Upper lobe of right lung (tissue), 1 donor: Measurements from ENCODE around the gene KCTD10. TPM values are rescaled to one million over a fixed set of nuclear protein-coding genes. Genes with fewer than 3 reads are reported as not detected.

ENCODE experiments used
- ATAC-seq: fragments of 200-7000 bp; cut with Tn5 transposase; one replicate; pipeline ENCODE4 v1.9.1; 2020; ENCODE audit warnings: mild to moderate bottlenecking, moderate library complexity
- DNase-seq: peaks from one replicate; pipeline ENCODE4 v3.0.0-alpha.2; 2020
- H3K27ac ChIP-seq: fragments of 200-600 bp; one replicate; pipeline ENCODE4 v1.8.0; 2022
- H3K27me3 ChIP-seq: fragments of 200-600 bp; one replicate; pipeline ENCODE4 v1.8.0; 2022; ENCODE audit warnings: mild to moderate bottlenecking
- H3K36me3 ChIP-seq: fragments of 200-600 bp; one replicate; pipeline ENCODE4 v1.8.0; 2022
- H3K4me1 ChIP-seq: fragments of 200-600 bp; one replicate; pipeline ENCODE4 v1.8.0; 2022
- H3K4me3 ChIP-seq: fragments of 200-600 bp; one replicate; pipeline ENCODE4 v1.8.0; 2022; ENCODE audit warnings: mild to moderate bottlenecking
- H3K9me3 ChIP-seq: fragments of 200-600 bp; one replicate; pipeline ENCODE4 v1.8.0; 2022
- intact Hi-C: fragments of 100-400 bp; cut with DNase I; formaldehyde crosslinking; loops from one replicate; pipeline ENCODE4 v1.11.0; 2022
- total RNA-seq: library from RNA; stranded (reverse); fragmentation: NEBNext Ultra II Directional; extraction: Animal tissue kit (Norgen Biotek cat#: 25700); gene quantifications from one replicate; pipeline ENCODE4 v1.2.1, GENCODE V29; 2021
- TF ChIP-seq, protein P1 (sequence below): fragments of 200-600 bp; IDR thresholded peaks from one replicate; pipeline ENCODE4 v1.8.0; 2022; ENCODE audit warnings: antibody characterized with exemption
- donor health status: DM: no; HTN: yes; CAD: no; lungs with severe emphysema.

Gene KCTD10
- total RNA-seq, 1 donor from 2014 or later = 66.8 TPM

DNA sequence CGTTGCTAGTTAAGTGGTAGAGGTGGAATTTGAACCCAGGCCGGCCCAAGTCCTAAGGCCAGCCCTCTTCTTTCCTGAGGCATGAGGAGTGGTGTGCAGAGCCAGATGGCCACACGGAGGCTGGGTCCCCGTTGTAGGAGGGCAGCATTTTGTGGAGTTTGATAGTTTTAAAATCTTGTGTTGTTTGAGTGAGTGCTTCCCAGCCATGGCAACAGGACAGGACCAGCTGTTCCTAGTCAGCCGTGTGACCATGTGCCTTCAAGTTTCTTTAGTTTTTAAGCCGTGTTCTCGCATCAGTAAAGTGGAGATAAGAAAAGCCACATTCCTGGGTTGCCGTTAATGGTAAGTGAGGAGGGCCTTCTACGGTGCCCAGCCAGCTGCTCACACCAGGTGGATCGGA lies 44.7 kb upstream of the KCTD10 start:
- Histone ChIP-seq H3K27me3 (no peaks in the 10 kb centered on the region), H3K4me1 (no peaks in the 10 kb centered on the region), H3K4me3 (no peak overlapping the region), H3K36me3 (peaks cover 97% of the 10 kb centered on the region), H3K9me3 (no peaks in the 10 kb centered on the region), H3K27ac (no peak overlapping the region)
- TF ChIP-seq, protein P1, sequence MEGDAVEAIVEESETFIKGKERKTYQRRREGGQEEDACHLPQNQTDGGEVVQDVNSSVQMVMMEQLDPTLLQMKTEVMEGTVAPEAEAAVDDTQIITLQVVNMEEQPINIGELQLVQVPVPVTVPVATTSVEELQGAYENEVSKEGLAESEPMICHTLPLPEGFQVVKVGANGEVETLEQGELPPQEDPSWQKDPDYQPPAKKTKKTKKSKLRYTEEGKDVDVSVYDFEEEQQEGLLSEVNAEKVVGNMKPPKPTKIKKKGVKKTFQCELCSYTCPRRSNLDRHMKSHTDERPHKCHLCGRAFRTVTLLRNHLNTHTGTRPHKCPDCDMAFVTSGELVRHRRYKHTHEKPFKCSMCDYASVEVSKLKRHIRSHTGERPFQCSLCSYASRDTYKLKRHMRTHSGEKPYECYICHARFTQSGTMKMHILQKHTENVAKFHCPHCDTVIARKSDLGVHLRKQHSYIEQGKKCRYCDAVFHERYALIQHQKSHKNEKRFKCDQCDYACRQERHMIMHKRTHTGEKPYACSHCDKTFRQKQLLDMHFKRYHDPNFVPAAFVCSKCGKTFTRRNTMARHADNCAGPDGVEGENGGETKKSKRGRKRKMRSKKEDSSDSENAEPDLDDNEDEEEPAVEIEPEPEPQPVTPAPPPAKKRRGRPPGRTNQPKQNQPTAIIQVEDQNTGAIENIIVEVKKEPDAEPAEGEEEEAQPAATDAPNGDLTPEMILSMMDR = no peak
- DNase-seq (no peak), ATAC-seq (no peak)
- intact Hi-C loops = no loop called here

DNA sequence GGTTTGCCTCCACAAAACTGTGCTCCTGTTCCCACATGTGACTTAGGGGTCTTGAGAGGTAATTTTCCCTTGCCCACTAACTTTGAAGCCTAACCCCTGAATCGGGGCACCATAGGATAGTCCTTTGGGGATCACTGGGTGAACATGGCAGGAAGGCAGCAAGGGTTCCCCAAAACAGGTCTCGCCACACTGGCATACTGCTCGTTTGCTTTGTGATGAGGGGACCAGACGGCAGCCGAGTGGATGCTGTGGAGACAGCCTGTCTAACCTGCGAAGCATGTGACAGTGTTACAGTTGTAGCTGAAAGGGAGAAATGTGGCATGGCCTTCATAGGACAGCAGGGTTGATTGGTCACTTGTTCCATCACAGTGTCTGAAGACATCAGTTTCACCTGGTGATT lies 42.7 kb upstream of the KCTD10 start:
- H3K4me1 ChIP-seq = no peaks in the 10 kb centered on the region
- H3K27me3 ChIP-seq = no peaks in the 10 kb centered on the region
- no peak for DNase-seq
- ATAC-seq = no peak
- H3K4me3 ChIP-seq = no peak overlapping the region
- no peaks in the 10 kb centered on the region for H3K9me3 ChIP-seq
- H3K36me3 ChIP-seq = peaks cover 95% of the 10 kb centered on the region
- intact Hi-C loops = no loop called here
- H3K27ac ChIP-seq = no peak overlapping the region
- TF ChIP-seq, protein P1 = no peak

DNA sequence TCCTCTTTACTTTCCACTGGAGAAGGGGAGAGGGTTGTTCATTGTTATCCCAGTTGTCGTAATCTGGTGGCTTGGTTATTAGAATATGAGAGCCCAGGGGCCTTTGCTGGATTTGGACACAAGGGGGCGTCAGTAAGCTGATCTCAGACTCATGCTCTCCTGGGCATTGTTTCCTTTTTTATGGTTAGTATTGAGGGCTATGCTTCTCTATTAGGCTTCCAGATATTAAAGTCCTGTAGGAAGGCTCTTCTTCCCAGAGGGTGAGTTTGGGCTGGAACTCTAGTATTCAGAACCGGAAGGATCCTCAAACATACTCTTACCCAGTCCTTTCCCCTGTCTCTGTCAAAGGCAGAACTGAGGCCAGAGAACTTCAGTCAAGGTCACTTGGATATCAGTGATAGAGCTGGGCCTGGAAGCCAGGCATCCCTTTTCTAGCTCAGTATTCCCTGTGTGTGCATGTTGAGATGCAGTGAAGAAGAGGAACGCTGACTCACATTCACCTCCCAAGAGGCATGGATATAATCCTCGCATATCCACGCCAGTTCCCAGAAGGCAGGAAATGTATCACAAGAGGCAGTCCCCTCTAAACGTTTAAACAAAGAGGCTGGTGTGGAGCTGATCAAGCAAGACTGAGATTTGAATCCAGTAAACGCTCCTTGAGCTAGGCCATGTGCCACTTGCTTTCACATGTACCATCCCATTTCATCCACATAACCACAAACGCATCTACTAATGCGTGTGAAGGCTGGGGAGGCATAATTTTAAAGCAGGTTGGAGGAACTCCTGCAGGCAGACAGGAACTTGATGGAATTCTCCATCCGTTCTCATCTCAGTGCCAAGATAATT lies 41.9 kb upstream of the KCTD10 start:
- peak; percentile 76 for ATAC-seq
- Histone ChIP-seq H3K4me3 (no peak overlapping the region), H3K36me3 (peaks cover 95% of the 10 kb centered on the region), H3K4me1 (no peaks in the 10 kb centered on the region), H3K27me3 (no peaks in the 10 kb centered on the region), H3K27ac (peak overlapping the region; percentile 6), H3K9me3 (no peaks in the 10 kb centered on the region)
- intact Hi-C loops = no loop called here
- TF ChIP-seq, protein P1 = peak; percentile 81
- no peak for DNase-seq

DNA sequence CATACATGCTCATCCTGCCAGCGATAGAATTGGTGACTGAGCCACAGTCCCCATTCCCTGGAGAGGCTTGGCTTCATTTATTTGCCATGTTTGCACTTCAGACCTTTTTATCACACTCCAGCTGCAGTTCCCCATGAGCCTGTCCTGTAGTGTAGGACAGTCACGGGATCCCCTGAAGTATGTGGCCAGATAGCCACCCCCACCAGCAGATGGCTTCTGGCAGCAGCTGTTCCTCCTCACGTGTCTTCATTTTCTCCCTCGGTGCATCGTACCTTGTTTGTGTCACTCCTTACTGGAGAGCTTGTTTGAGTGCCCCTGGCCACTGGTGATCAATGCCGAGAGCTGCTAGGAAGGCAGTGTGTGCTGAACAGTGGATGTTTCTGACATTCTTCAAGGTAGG lies 40.5 kb upstream of the KCTD10 start:
- no peak for ATAC-seq
- no peak for DNase-seq
- TF ChIP-seq, protein P1 = no peak
- no peak overlapping the region for H3K27ac ChIP-seq
- no peaks in the 10 kb centered on the region for H3K9me3 ChIP-seq
- intact Hi-C loops = no loop called here
- H3K27me3 ChIP-seq = no peaks in the 10 kb centered on the region
- no peaks in the 10 kb centered on the region for H3K4me1 ChIP-seq
- H3K36me3 ChIP-seq = peaks cover 96% of the 10 kb centered on the region
- no peak overlapping the region for H3K4me3 ChIP-seq

DNA sequence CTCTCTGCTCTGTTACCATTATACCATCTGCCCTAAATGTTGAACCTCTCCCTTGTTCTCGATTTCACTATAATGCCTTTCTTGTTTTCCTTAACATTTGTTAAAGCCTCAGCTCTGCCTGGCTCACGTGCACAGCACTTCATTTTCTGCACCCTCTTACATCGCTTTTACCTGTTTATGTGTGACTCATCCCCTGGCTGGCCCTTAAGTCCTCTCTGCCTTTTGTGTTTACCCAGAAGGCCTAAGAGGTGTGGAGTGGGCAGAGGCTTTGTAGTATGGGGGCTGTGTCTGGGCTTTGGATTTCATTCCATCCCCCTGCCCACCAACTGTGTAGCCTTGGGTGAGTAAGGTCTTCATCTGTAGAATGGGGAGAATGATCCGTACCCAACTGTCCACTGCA lies 36.9 kb upstream of the KCTD10 start:
- DNase-seq (no peak), ATAC-seq (peak; percentile 30)
- Histone ChIP-seq H3K27ac (no peak overlapping the region), H3K4me3 (no peak overlapping the region), H3K4me1 (no peaks in the 10 kb centered on the region), H3K36me3 (peaks cover 96% of the 10 kb centered on the region), H3K27me3 (no peaks in the 10 kb centered on the region), H3K9me3 (no peaks in the 10 kb centered on the region)
- intact Hi-C loops = no loop called here
- TF ChIP-seq, protein P1 = no peak
